Tibial nerve (tissue), 4 donors: ENCODE results near the gene KIF21B.
A peak's percentile ranks its signal among the peaks of the same experiment; 100 is the strongest.

Experiments
- EP300 ChIP-seq, 2 donors: sonication (generic); formaldehyde crosslinking; IDR thresholded peaks; one replicate each; pipeline ENCODE4 v1.6.1; 2017; ENCODE audit warnings: antibody characterized with exemption in 2 of 2, mild to moderate bottlenecking in 1 of 2
- TF ChIP-seq, protein P1 (sequence below), 5 experiments: fragments of 200-600 bp in 3 of 5; fragments of 450-650 bp in 2 of 5; sonication (generic) in 3 of 5; IDR thresholded peaks; one replicate each; pipeline ENCODE4 v1.5.1; 2016 to 2019; ENCODE audit warnings: antibody characterized with exemption in 5 of 5, mild to moderate bottlenecking in 3 of 5, moderate library complexity in 2 of 5

DNA sequence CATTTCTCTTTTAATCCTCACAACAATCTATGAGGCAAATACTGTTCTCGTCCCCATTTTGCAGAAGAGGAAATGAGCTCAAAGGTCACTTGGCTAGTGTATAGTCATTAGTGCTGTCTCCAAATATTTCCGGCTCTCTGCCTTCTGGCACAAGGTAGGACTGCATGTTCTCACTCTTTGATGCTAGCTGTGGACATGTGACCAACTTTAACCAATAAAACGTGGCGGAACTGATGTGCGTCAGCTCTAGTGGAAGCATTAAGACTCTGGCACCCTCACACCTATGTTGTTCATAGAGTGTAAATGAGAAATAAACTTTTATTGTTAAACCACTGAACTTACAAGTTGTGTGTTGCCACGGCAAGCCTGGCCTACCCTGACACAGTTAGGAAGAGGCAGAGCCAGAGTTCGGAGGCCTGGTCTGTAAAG is 5.0 kb upstream of the KIF21B start:
- peak; percentile 40 to 62 for TF ChIP-seq EP300 (IDR thresholded peaks at IDR 0.05)
- TF ChIP-seq, protein P1, sequence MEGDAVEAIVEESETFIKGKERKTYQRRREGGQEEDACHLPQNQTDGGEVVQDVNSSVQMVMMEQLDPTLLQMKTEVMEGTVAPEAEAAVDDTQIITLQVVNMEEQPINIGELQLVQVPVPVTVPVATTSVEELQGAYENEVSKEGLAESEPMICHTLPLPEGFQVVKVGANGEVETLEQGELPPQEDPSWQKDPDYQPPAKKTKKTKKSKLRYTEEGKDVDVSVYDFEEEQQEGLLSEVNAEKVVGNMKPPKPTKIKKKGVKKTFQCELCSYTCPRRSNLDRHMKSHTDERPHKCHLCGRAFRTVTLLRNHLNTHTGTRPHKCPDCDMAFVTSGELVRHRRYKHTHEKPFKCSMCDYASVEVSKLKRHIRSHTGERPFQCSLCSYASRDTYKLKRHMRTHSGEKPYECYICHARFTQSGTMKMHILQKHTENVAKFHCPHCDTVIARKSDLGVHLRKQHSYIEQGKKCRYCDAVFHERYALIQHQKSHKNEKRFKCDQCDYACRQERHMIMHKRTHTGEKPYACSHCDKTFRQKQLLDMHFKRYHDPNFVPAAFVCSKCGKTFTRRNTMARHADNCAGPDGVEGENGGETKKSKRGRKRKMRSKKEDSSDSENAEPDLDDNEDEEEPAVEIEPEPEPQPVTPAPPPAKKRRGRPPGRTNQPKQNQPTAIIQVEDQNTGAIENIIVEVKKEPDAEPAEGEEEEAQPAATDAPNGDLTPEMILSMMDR (IDR thresholded peaks at IDR 0.05) = no peak
